ENCODE results near the gene GNL1.

GRCh38 chr6:30530014-30530413 is 26.3 kb downstream of the GNL1 start:
- TF ChIP-seq, protein P1, sequence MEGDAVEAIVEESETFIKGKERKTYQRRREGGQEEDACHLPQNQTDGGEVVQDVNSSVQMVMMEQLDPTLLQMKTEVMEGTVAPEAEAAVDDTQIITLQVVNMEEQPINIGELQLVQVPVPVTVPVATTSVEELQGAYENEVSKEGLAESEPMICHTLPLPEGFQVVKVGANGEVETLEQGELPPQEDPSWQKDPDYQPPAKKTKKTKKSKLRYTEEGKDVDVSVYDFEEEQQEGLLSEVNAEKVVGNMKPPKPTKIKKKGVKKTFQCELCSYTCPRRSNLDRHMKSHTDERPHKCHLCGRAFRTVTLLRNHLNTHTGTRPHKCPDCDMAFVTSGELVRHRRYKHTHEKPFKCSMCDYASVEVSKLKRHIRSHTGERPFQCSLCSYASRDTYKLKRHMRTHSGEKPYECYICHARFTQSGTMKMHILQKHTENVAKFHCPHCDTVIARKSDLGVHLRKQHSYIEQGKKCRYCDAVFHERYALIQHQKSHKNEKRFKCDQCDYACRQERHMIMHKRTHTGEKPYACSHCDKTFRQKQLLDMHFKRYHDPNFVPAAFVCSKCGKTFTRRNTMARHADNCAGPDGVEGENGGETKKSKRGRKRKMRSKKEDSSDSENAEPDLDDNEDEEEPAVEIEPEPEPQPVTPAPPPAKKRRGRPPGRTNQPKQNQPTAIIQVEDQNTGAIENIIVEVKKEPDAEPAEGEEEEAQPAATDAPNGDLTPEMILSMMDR (IDR thresholded peaks at IDR 0.05): no peak
- no peak for TF ChIP-seq POLR2A (IDR thresholded peaks at IDR 0.05)

Data from ovary (tissue), 3 donors.